NCI-H82 (cell line): ENCODE data around the gene CRYBG2.

ENCODE experiments used
- DNase-seq: peaks from one replicate; lab custom pipeline; 2025; lab: John Stamatoyannopoulos, UW

CRYBG2 gene

GRCh38 chr1:26372039-26372438, 18.1 kb upstream of the CRYBG2 start:
- no peak for DNase-seq

- DNase-seq: no peak
Observed at GRCh38 chr1:26370591-26371382, 16.9 kb upstream of the CRYBG2 start.

GRCh38 chr1:26368486-26368885, 14.6 kb upstream of the CRYBG2 start:
- no peak for DNase-seq

- no peak for DNase-seq
Observed at GRCh38 chr1:26368006-26368405, 14.1 kb upstream of the CRYBG2 start.

GRCh38 chr1:26367441-26367840, 13.5 kb upstream of the CRYBG2 start:
- DNase-seq: no peak

- DNase-seq: no peak
Observed at GRCh38 chr1:26364956-26365355, 11.0 kb upstream of the CRYBG2 start.

- peak; percentile 89 for DNase-seq
Observed at GRCh38 chr1:26363549-26364448, 9.9 kb upstream of the CRYBG2 start.

- DNase-seq: no peak
Observed at GRCh38 chr1:26362331-26362730, 8.4 kb upstream of the CRYBG2 start.

- no peak for DNase-seq
Observed at GRCh38 chr1:26361605-26362122, 7.7 kb upstream of the CRYBG2 start.

GRCh38 chr1:26360807-26361604, 7.1 kb upstream of the CRYBG2 start:
- DNase-seq: no peak

GRCh38 chr1:26359981-26360806, 6.3 kb upstream of the CRYBG2 start:
- no peak for DNase-seq

- no peak for DNase-seq
Observed at GRCh38 chr1:26358411-26359384, 4.8 kb upstream of the CRYBG2 start.

GRCh38 chr1:26357121-26357602, 3.2 kb upstream of the CRYBG2 start:
- no peak for DNase-seq

- DNase-seq: no peak
Observed at GRCh38 chr1:26356106-26356505, 2.2 kb upstream of the CRYBG2 start.

GRCh38 chr1:26354972-26355371, 1.0 kb upstream of the CRYBG2 start:
- no peak for DNase-seq

GRCh38 chr1:26353210-26353859, 595 bp downstream of the CRYBG2 start:
- DNase-seq: no peak

GRCh38 chr1:26352338-26352679, 1.6 kb downstream of the CRYBG2 start:
- DNase-seq: no peak

GRCh38 chr1:26351590-26352337, 2.2 kb downstream of the CRYBG2 start:
- no peak for DNase-seq
